NCI-H526 (cell line): ENCODE data around the gene NUP153.
A peak's percentile ranks its signal among the peaks of the same experiment; 100 is the strongest.

Experiments
- DNase-seq, 2 experiments: peaks; one replicate each; lab custom pipeline; 2025; lab: John Stamatoyannopoulos, UW

Gene NUP153

DNA sequence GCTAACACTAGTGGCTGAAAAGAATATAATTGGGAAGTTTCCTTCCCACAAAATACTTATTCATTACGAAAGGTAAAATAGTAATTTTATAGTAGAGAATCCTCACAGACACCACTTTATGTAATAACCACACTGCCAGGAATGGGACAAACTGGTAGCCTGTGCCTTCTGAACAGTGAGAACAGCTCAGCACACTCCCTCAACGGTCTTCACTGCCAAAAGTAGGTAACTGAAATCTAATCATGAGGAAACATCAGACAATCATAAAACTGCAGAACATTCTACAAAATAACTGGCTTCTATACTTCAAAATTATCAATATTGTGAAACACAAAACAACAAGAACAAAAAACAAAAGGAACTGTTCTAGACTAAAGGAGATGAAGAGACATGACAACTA, 44.1 kb downstream of the NUP153 start:
- no peak for DNase-seq

DNA sequence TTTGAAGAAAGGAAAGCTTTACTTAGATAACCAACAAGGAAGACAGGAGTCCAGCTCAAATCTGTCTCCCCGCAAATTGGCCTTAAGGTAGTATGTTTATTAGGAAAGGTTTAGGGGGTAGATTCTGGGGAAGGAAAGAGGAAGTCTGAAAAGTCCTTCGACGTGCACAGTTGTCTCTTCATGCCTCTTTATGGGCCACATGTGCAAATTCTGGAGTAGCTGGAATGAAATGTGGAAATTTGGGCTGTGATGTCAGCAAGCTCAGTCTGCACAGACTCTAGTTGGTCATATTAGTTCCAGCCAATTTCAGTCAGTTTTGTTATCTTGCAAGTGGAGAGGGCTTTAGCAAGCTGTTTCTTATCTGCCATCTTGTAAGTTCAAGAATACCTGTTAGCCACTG, 50.1 kb downstream of the NUP153 start:
- DNase-seq, result no peak

DNA sequence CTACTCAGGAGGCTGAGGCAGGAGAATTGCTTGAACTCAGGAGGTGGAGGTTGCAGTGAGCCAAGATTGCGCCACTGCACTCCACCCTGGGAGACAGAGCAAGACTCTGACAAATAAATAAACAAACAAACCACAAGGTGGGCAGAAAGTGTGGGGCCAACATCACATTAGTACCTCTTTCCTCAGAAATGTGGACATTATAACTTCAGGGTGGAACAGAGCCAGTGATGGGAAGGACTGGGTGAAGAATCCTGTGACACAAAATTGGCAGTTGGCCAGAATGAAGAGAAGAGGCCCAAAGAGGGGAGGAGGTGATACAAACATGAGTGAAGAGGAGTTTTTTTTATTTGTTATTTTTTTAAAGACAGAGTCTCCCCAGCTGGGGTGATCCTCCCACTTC, 50.6 kb downstream of the NUP153 start:
- no peak for DNase-seq

DNA sequence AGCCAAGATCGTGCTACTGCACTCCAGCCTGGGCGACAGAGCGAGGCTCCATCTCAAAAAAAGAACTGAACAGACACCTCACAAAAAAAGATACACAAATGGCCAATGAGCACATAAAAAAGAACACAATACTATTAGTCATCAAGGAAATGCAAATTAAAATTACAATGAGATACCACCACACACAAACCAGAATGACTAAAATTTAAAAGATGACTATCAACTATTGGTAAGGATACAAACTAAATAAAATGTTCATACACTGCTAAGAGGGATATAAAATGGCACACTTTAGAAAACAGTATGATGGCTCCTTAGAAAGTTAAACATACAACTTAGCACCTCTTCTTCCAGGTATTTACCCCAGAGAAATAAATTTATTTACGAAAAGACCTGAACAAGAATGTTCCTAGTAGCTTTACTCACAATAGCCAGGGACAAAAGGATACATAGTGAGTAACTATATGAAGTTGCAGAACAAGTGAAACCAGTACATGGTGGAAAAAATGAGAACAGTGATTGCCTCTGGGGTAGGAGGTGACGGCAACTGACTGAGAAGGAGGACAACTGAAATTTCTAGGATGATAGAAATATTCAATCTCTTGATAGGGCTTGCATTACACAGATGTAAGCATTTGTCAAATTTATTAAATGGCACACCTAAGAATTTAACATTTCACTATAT, 53.4 kb downstream of the NUP153 start:
- no peak for DNase-seq

DNA sequence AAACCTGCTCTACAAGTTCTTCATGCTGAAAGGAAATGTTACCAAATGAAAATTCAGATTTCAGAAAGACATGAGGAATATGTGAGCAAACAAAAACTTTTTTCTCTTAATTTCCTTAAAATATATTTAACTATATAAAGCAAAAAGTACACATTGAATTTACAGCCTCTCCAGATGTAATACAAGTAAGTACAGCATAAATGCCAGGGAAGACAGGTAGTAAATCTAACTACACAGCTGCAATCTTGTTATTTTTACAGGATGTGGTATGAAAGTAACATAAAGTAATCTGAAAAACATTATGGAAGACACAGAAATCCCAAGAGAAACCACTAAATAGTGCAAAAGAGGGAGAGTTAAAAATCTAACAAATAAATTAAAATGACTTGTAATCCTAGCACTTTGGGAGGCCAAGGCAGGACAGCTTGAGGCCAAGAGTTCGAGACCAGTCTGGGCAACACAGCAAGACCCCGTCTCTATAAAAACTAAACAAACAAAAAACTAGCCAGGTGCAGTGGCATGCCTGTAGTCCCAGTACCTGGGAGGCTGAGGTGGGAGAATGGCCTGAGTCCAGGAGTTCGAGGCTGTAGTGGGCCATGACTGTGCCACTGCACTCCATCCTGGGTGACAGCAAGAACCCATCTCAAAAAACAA, 55.9 kb downstream of the NUP153 start:
- no peak for DNase-seq

DNA sequence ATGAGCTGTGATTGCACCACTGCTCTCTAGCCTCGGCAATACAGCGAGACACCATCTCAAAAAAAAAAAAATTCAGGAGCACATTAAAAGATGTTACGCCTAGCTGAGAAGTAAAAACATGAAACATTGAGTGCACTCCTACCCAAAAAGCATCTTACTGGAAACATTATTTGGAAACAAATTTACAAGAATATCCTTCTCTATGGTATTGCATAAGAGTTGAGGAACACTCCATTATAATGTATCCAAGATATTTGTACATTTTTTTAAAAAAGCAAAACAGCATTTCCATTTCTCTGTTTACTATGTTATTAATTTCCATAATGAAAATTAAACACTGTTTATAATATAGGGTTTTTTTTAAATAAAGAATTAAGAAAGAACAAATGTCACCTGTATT, 58.0 kb downstream of the NUP153 start:
- DNase-seq, result no peak

DNA sequence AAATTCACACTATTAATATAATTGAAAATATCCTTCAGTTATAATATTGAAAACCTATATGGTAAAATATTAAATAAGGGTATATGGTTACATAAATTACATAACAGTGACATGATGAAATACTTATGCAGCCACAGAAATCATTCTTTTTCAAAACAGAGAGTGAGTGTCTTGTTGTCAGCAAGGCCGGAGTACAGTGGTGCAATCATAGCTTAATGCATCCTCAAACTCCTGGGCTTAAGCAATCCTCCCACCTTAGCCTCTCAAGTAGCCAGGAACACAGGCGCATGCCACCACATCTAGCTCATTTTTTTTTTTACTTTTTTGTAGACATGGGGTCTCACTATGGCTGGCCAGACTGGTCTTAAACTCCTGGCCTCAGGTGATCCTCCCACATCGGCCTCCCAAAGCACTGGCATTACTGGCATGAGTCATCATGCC, 66.2 kb downstream of the NUP153 start:
- DNase-seq, result no peak

DNA sequence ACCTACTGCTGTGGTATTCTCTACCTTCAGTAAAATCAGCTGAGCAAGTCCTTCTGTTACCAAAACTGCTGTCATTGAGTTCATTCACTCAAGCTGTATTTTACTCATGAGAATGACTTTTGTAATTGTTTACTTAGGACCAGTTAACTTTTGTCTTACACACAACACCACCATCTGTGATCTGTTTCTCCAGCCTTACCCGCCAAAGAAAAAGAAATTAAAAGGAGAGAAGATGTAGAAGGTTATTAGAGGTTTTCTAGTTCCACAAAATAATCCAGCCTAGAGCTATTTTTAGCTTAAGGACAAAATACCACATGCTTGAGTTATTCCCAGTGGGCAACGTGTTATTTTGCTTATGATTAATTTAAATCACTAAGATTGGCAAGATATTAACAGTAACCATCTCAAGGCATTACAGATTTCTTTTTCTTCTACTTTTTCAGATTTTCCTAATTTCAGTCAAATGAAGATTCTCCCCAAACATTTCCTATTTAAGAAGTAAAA, 68.5 kb downstream of the NUP153 start:
- DNase-seq, result no peak

DNA sequence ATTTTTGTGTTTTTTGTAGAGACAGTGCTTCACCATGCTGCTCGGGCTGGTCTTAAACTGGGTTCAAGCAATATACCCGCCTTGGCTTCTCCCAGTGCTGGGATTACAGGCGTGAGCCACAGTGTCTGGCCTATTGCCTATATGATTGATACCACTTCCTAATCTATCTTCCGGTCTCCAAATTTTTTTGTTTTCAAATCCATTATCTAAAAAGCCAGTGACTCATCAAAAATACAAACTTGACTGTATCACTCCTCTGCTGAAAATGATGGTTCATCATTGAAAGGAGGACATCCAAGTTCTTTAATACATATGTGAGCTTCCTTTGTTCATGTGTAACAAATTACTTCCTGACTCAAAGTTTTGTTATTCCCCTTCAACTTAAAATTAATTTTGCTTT, 71.2 kb downstream of the NUP153 start:
- DNase-seq, result no peak

DNA sequence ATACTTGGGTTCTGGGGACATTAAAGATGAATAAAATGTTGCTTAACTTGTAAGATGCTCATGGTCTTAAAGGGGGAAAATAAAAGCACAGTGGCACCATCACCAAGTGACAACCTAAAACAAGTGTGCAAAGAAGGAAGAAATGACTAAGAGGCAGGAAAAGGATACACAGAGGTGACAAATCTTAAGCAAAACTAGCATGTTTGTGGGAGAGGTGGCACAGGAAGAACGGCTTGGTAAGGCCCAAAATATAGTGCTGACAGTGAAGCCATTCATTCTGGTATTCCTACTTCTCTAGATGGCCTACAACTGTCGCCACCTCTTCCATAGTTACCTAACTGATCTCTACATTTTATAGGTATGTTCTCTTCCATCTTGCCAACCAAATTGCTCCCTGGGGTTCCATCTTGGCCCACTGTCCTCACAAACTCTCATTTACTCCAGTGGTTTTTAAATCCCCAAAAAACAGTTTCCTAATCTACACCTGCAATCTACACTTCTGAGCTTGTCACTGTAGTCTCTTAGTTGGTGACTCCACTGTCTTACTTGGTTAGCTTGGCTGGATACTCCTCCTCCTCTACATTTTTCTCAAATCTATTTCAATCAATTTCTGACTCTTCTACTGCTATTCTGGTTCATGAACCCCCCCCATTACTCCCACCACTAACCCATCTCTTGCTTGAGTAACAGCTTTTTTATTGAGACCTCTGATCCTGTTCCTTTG, 73.1 kb downstream of the NUP153 start:
- no peak for DNase-seq

DNA sequence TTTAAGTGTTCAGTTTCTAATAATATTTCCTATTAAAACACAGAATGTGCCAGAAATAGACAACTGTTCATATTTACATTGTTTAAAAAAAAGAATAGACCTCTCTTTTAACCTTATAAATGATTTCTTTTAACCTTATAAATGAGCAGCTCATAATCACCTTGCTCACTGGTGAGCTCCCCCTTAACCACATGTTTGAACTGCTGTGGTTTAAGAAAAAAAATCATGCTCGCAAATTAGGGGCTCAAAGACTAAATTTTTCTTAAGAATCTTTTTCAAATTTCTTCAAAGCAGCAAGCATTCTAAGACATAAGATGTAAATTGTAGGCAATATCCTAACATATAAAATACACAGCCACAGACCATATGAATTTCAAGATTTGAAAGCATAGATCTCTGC, 73.8 kb downstream of the NUP153 start:
- no peak for DNase-seq

DNA sequence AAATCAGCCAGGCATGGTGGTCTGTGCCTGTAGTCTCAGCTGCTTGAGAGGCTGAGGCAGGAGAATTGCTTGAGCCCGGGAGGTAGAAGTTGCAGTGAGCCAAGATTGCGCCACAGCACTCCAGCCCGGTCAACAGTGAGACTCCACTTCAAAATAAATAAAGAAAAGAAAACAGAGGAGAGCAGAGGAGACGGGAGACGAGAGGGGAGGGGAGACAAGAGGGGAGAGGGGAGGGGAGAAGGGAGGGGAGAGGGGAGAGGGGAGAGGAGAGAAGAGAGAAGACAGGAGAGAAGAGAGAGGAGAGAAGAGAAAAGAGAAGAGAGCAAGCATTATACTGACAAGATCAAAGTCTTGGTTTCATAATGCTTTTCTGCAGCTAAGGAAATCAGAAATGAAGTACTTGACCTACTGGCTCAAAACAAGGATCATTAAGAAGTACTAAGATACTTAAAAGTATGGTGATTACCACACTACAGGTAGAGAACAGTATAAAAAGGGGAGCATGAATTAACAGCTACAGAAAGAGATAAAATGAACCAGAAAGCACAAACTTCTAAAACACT, 76.1 kb downstream of the NUP153 start:
- DNase-seq, result no peak

DNA sequence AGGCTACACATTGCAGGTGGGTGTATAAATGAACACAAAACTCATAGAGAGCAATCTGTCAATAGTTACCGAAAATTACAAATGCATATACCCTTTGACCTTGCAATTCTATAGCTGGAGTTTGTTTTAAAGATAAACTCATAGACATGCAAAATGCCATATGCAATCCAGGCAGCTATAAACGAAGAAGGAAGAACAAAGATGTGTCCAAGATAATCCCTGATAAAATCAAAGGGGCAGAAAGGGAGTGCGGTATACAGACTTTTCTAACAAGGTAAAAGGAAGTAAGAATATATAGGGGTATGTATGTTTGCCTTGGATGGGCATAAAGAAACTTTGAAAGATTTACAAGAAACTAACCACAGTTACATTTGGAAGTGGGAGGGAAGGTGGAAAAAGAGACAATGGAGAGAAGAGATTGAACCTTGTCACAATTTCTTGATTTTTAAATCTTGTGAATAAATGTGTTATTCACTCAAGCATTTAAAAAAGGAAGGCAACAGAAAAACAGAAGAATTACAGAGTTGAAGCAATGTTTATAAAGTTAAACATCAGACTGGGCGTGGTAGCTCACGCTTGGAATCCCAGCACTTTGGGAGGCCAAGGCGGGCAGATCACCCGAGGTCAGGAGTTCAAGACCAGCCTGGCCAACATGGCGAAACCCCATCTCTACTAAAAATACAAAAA, 76.8 kb downstream of the NUP153 start:
- no peak for DNase-seq

DNA sequence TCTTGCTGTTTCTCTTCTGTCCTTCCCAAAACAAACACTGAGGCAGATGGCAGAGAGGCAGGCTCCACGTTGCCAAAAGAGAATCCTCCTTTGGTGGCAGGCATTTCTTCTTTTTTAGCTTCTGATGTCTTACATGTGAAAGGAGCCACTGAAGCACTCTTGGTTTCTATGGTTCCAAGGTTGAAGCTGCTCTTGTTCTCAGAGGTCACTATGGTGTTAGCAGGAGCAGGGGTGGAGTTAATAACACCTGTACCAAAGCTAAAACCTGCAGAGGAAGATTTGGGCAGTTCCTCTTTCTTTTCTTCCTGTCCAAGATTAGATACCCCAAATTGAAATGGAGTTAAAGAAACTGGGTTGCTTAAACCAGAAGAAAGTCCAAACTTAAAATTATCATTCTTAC, 77.9 kb downstream of the NUP153 start:
- no peak for DNase-seq

DNA sequence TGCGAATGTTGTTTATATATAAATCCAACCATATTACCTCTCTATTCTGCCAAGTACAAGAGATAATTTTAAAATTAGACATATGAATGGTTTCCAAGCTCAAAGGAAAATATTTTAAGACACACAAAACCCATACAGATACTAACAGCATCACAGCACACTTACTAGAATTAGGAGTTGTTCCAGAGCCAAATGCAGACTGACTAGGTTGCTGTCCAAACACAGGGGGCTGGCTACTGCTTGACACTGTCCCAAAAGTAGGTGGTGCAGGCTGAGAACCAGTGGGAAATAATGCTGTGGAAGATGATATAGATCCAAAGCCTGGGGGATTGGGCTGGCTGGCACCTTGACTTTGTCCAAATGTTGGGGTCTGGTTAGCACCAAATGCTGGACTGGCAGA, 82.3 kb downstream of the NUP153 start:
- no peak for DNase-seq

DNA sequence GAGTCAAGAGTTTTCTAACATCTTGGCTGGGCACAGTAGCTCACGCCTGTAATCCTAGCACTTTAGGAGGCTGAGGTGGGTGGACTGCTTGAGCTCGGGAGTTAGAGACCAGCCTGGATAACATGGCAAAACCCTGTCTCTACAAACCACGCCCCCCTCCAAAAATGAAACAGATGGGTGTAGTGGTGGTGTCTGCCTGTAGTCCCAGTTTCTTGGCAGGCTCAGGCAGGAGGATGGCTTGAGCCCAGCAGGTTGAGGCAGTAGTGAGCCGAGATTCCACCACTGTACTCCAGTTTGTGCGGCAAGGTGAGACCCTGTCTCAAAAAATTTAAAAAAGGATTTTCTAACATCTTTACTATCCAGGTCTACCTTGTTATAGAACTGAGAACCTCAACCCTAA, 84.6 kb downstream of the NUP153 start:
- peak in 1 of 2 experiments; percentile 24 for DNase-seq

DNA sequence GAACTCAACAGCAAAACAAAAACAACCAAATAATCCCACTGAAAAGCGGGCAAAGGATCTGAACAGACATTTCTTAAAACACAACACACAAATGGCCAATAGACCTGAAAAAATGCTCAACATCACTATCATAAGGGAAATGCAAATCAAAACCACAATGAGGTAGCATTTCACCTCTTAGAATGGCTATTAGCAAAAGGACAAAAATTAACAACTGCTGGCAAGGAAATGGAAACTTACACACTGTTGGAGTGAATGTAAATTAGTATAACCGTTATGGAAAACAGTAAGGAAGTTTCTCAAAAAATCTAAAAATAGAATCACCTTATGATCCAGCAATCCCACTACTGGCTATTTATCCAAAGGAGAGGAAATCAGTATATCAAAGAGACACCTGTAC, 85.7 kb downstream of the NUP153 start:
- peak; percentile 91 to 97 for DNase-seq

DNA sequence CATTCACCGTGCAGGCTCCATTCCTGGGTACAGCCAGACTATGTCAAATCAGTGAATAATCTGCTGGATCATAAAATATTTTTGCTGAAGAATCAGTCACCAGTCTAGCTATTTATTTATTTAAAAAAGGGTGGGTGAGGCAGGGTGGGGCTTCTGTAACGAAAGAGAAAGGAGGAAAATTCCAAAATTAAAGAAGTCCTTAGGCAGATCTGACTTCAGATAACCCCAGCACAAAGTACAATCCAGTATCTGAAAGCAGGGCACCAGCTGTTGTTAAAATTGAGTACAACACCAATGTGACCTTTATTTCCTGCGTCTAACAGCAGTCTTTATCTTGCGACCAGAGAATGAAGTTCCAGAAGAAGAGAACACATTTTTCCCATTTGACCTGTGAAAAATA, 90.9 kb downstream of the NUP153 start:
- DNase-seq, result no peak

DNA sequence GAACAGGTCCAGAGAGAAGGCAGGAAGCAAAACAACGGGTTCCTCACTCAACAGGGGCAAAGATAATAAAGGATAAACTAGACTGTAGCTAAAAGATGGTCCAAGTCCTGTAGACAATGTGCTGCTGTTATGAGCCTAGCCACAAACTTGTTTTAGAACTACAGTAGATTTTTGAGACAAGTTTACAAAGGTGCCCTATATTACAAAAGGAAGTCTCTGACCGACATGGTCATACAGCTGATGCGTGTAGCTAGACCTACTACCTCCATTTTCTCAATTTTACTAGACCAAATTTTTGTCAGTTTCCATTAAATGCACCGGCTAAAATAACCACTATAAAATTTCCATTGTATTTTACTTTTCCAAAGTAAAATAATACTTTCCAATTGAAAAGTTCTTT, 94.7 kb downstream of the NUP153 start:
- no peak for DNase-seq

DNA sequence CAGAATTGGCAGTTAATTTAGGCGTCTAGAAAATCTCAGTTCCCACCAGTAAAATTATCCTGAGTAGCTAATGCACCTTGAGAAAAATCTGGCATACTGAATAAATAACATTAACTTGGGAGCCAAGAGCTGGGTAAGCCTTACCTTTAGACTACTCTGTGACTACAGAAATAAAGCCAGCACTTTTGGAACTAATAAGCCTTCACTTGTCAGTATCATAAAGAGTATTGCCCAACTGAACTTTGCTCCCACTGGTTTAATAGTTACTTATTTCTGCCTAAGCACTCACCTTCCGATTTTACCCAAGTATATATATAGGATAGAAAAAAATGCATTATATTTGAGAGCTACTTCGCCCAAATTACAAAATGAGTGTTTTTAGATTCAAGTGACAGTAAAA, 95.9 kb downstream of the NUP153 start:
- DNase-seq, result no peak

DNA sequence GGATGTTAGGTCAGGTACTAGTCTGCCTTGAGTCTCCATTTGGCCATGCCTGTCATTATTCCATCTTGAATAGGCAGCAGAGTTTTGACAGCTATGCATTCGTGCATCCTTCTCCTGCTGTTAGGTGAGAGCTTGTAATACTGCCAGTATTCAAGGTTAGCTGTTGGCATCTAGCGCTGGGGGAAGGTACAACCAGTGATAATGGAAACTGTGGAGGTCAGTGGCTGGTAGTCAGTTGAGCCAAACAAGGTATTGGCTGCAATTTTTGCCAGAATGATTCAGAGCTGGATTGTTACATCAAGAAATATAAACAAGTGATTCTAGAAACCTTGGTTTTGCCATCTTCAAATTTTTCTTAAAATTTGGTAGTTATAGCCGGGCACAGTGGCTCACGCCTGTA, 100.1 kb downstream of the NUP153 start:
- DNase-seq, result no peak

DNA sequence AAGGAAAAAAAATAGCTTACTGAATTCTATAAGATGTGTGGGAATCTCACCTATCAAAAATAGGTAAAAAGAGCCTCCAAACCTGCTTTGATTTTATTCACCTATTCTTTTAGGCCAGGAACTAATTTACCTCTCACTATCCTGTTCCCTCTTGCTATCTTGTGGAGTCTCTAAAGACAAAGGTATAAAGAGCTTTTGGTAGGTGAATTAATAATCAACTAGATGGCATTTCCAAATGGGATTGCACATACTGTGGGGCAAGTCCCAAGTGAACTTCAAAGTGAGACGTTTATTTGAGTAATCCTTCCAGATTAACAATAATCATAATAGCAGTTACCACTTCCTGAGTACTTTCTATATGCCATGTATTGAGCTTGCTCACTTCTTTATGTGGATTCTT, 103.8 kb downstream of the NUP153 start:
- no peak for DNase-seq
